ACHN (cell line): Measurements from ENCODE around the gene ADORA2A.

Experiments used
- DNase-seq: peaks from one replicate; pipeline ENCODE4 v3.0.0-alpha.2; 2015
- in situ Hi-C: cut with HindIII; loops from 2 replicates; pipeline ENCODE4 v1.10.0; 2017; ENCODE audit warnings: low sequenced_read_pairs, low pct_ligation_motif_present, low pct_unique_long_range_greater_than_20kb

Gene ADORA2A

GRCh38 chr22:24427500-24428164 lies at the start of gene ADORA2A:
TSS of gene ADORA2A (plus strand) at chr22:24427599. CDS start at chr22:24433405, 5,806 bp downstream.
- in situ Hi-C loops, result no loop called here
- no peak for DNase-seq

- no peak for DNase-seq
- in situ Hi-C loops, result no loop called here
These were observed 47.9 kb upstream of the ADORA2A start for GRCh38 chr22:24379536-24379935.

GRCh38 chr22:24380220-24380904 lies 47.0 kb upstream of the ADORA2A start:
- DNase-seq, result no peak
- in situ Hi-C loops, result no loop called here

- no peak for DNase-seq
- in situ Hi-C loops, result no loop called here
These were observed 46.5 kb upstream of the ADORA2A start for GRCh38 chr22:24380905-24381230.

- in situ Hi-C loops, result no loop called here
- DNase-seq, result no peak
These were observed 44.3 kb upstream of the ADORA2A start for GRCh38 chr22:24383061-24383460.

GRCh38 chr22:24384131-24384530 lies 43.3 kb upstream of the ADORA2A start:
- no peak for DNase-seq
- in situ Hi-C loops, result no loop called here

- in situ Hi-C loops, result no loop called here
- no peak for DNase-seq
These were observed 40.4 kb upstream of the ADORA2A start for GRCh38 chr22:24386937-24387471.

- in situ Hi-C loops, result no loop called here
These were observed 37.7 kb upstream of the ADORA2A start for GRCh38 chr22:24389680-24390079.

GRCh38 chr22:24390156-24390555 lies 37.2 kb upstream of the ADORA2A start:
- no peak for DNase-seq
- in situ Hi-C loops, result no loop called here

More at GRCh38 chr22:24389680-24390079, 37.7 kb upstream of the ADORA2A start:
- no peak for DNase-seq

- in situ Hi-C loops, result no loop called here
- no peak for DNase-seq
These were observed 36.8 kb upstream of the ADORA2A start for GRCh38 chr22:24390576-24390975.

- no peak for DNase-seq
- in situ Hi-C loops, result no loop called here
These were observed 35.6 kb upstream of the ADORA2A start for GRCh38 chr22:24391836-24392217.

GRCh38 chr22:24392218-24392931 lies 35.0 kb upstream of the ADORA2A start:
- in situ Hi-C loops, result no loop called here
- no peak for DNase-seq

GRCh38 chr22:24393012-24393559 lies 34.3 kb upstream of the ADORA2A start:
- no peak for DNase-seq
- in situ Hi-C loops, result no loop called here

GRCh38 chr22:24393848-24394247 lies 33.6 kb upstream of the ADORA2A start:
- no peak for DNase-seq
- in situ Hi-C loops, result no loop called here

GRCh38 chr22:24394254-24394653 lies 33.1 kb upstream of the ADORA2A start:
- in situ Hi-C loops, result no loop called here
- DNase-seq, result no peak

GRCh38 chr22:24398409-24398808 lies 29.0 kb upstream of the ADORA2A start:
- in situ Hi-C loops, result no loop called here
- no peak for DNase-seq

GRCh38 chr22:24400034-24400725 lies 27.2 kb upstream of the ADORA2A start:
- no peak for DNase-seq
- in situ Hi-C loops, result loop anchor here (25.0 kb wide), 1 partner anchor 112 kb away; no protein-coding TSS in a partner anchor

GRCh38 chr22:24400726-24401596 lies 26.4 kb upstream of the ADORA2A start:
- in situ Hi-C loops, result loop anchor here (25.0 kb wide), 1 partner anchor 111 kb away; no protein-coding TSS in a partner anchor
- DNase-seq, result no peak
